GM19397 (cell line): ENCODE results near the gene ZBTB4.

ENCODE experiments used
- ATAC-seq: cut with Tn5 transposase; IDR thresholded peaks from one replicate; pipeline ENCODE4 v1.9.1; 2021; ENCODE audit warnings: mild to moderate bottlenecking, moderate library complexity; ENCODE audit not compliant: unreplicated experiment

ZBTB4 gene

GRCh38 chr17:7426896-7427489 is 52.4 kb downstream of the ZBTB4 start:
- ATAC-seq = no peak

DNA sequence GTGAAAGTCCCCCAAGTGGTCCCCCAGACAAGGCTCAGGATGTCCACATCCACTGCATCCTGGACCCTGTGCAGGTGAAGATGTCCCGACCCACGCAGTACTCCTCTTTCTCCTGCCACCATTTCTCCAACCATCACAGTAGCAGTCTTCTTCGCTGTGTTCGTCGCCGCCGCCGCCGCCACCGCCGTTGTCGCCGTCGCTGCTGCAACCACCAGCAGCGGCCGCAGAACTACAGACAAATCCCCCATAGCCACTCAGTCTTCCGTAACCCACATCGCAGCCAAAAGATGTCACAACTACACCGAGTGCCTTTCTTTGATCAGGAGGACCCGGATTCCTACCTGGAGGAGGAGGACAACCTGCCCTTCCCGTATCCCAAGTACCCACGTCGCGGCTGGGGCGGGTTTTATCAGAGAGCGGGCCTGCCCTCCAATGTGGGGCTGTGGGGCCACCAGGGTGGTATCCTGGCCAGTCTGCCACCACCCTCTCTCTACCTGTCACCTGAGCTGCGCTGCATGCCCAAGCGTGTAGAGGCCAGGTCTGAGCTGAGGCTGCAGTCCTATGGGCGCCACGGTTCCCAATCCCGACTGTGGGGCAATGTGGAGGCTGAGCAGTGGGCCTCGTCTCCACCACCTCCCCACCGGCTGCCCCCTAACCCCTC is 53.1 kb downstream of the ZBTB4 start:
- ATAC-seq = no peak

- no peak for ATAC-seq
These were observed 53.7 kb downstream of the ZBTB4 start for GRCh38 chr17:7425756-7426155.

- no peak for ATAC-seq
These were observed 54.1 kb downstream of the ZBTB4 start, which contains the start of gene SPEM2 for GRCh38 chr17:7425316-7425715. Gene SPEM2, plus strand, starts transcription at chr17:7425616. Its CDS starts 73 bp downstream, at chr17:7425689.

DNA sequence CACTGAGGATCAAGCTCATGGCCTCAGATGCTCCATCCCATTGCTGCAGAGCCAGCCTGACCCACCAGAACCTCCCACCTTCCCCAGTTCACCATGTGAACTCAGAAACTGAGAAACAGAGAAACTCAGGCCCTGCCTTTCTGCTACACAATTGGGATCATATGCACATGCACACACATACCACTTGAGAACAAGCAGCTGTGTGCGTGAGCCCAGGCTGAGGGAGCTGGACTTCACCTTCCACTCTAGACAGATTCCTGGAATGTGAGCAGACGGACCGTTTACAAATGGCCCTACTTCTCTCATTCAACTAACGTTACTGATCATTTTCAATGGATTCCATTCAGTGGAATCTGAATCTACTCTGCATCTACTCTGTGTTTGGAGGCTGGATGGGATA is 55.8 kb downstream of the ZBTB4 start:
- no peak for ATAC-seq

DNA sequence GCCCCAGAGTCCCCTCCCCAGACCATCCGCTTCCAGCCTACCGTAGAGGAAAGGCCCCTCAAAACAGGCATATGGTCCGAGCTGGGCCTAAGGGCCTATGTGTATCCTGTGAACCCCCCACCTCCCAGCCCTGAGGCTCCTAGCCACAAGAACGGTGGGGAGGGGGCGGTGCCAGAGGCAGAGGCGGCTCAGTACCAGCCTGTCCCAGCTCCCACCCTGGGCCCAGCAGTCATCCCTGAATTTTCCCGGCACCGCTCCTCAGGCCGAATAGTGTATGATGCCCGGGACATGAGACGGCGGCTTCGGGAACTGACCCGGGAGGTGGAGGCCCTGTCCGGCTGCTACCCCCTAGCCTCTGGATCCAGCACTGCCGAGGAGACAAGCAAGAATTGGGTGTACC is 58.2 kb downstream of the ZBTB4 start:
- ATAC-seq = no peak

DNA sequence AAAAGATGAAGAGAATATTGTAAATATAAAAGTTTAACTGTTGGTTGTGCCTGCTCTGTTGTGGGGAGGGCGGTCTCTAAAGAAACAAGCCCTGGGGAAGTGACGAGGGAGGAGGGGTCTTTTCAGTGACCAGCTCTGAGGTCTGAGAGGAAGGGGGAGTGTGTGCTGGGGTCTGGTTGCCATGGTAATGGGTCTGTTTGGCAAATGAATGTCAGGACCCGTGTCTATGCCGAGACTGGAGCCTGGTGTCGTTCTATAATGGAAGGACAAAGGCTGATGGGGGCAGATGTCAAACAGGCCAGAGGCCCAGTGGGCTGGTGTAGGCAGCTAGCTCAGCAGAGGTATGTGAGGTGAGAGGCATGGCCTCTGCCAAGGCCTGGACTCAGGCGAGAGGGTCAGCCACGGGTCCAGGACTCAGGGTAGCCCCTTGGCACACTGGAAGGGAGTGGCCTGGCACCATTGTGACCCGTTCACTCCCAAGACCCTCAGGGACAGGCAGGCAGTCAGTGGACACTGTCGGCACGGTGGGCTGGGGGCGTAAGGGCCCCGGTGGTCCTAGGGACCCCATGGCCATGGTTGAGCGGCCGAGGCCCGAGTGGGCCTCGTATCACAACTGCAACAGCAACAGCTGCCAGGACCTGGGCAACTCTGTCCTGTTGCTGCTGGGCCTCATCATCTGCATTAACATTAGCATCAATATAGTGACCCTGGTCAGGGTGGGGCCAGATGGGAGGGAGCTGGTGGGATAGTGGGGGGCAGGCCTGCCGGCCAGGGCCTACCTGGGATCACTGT is 59.4 kb downstream of the ZBTB4 start, which contains the start of gene SPEM1:
Gene SPEM1, plus strand, starts transcription at position 506 of the 792 bp plus-strand sequence. Its CDS starts 61 bp downstream, at position 567.
- ATAC-seq = no peak

DNA sequence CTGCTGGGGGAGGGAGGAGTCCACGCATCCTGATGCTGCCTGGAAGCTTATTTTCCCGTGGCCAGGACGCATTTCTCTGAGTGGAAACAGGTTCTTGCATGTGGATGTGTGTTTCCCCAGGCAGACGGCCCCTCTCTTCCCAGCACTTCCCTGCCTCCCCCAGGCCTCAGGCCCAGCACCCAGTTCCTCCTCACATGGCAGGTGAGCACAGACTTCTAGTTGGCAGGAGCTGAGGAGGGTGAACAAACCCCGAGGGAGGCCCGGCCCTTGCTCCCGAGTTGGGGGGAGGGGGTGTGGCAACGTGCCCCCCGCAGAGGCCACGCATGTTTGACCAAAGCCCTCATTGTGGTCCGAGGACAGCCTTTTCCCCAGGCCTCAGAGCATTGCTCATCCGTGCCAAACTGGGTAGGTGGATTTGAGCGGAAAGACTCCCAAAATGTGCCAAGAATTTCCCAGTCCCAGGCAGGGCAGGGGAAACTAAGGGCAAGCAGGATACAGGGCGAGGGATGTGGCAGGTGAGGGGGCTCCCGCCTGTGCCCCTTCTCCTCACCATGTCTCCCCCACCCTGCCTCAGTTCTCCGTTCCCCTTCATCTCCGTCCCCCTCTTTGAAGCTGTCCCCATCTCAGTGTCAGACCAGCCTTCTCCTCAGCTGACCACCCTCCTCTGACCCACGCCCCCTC is 60.8 kb downstream of the ZBTB4 start:
- ATAC-seq = no peak

DNA sequence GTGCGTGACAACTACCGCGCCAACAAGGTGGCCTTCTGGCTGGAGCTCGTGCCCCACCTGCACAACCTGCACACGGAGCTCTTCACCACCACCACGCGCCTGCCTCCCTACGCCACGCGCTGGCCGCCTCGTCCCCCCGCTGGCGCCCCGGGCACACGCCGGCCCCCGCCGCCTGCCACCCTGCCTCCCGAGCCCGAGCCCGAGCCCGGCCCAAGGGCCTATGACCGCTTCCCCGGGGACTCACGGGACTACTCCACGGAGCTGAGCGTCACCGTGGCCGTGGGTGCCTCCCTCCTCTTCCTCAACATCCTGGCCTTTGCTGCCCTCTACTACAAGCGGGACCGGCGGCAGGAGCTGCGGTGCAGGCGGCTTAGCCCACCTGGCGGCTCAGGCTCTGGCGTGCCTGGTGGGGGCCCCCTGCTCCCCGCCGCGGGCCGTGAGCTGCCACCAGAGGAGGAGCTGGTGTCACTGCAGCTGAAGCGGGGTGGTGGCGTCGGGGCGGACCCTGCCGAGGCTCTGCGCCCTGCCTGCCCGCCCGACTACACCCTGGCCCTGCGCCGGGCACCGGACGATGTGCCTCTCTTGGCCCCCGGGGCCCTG is 62.3 kb downstream of the ZBTB4 start:
- ATAC-seq = no peak

DNA sequence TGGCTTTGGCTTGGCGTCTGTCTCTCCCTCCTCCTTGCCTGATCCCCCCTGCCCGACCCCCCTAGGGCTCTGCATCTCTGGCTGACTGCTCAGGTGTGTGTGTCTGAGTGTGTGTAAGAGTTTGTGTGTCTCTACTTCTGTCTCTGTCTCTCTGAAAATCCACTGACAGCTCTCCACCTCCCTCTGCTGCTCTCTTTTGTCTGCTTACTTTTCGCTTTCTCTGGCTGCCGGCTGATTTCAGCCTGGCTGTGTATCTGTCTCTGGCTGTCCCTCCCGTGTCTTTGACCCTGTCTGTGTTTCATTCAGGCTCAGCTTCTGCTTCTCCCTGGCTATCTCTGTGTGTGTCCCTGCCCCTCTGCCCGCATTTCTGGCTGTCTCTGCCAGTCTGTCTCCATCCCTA is 63.1 kb downstream of the ZBTB4 start:
- ATAC-seq = no peak

- ATAC-seq = no peak
These were observed 63.6 kb downstream of the ZBTB4 start for GRCh38 chr17:7415784-7416183.

DNA sequence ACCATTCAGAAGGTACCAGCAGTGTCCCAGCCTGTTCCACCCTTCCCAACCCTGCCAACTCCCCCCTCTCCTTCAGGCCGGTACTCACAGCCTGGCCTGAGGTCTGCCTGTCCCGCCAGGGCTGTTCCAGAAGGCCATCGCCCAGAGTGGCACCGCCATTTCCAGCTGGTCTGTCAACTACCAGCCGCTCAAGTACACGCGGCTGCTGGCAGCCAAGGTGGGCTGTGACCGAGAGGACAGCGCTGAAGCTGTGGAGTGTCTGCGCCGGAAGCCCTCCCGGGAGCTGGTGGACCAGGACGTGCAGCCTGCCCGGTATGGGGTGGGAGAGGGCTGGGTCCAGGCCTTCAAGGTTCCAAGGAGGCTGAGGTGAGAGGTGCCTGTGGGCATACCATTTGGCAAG is 64.6 kb downstream of the ZBTB4 start:
- ATAC-seq = no peak

DNA sequence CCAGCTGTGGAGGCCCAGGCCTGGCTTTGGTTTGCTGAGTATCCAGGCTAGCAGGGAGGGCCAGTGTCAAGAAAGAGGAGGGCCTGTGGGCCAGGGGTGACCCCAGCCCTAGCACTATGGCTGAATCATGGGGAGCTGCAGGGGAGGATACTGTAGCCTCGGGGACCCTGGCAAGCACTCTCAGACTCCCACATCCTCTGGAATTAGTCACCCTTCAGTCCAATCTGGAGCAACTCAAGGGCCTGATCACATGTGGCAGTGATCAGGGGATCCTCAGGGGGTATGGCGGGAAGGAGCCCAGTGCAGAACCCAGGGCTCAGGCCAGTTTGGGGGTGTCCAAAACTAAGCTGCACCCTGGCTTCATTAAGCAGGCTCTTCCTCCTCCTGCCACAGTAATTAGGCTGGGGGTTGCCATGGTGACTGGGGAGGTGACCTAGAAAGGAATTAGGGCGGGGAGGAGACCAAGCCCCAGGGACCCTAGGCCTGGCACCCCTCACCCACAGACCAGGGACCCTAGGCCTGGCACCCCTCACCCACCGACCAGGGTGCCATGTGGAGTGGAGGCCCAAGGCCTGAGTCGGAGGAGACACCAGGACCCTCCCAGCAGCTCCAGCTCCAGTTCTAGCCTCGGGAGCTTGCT is 66.0 kb downstream of the ZBTB4 start:
- ATAC-seq = no peak

GRCh38 chr17:7411427-7411750 is 68.0 kb downstream of the ZBTB4 start:
- no peak for ATAC-seq

GRCh38 chr17:7410634-7411426 is 68.6 kb downstream of the ZBTB4 start:
- no peak for ATAC-seq

DNA sequence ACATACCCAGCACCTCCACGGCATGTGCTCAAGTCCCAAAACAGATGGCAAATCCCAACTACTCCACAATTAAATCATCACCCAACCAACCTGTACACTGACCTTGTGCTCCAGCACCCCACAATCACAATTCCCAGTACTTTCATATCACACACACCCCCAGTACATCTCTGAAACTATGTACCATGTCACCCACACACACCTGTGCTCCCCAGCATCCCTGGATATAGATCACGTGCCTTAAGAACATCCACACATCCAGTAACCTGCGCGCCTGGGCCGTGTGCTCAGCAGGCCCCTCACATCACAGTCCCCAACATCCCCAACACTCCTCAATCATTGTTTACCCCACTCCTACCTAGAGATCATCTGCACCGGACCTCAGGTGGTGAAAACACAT is 69.7 kb downstream of the ZBTB4 start:
- no peak for ATAC-seq
